WTC11 (cell line): ENCODE results near the gene SLC25A17. TPM values are rescaled to one million over a fixed set of nuclear protein-coding genes. Genes with fewer than 3 reads are reported as not detected.

Experiments
- ATAC-seq: fragments of 200-7000 bp; cut with Tn5 transposase; 2 replicates; pipeline ENCODE4 v1.10.0; 2021; ENCODE audit warnings: mild to moderate bottlenecking, moderate library complexity
- CTCF ChIA-PET: fragments of 300-600 bp; sonication (Branson Sonifier 250); formaldehyde crosslinking; loops from one replicate; lab custom pipeline; 2021; ENCODE audit warnings: antibody characterized with exemption; lab: Charles Lee
- POLR2A ChIA-PET: fragments of 350-600 bp; sonication (Branson Sonifier 250); formaldehyde crosslinking; loops from one replicate; lab custom pipeline; 2021; ENCODE audit warnings: antibody characterized with exemption; lab: Charles Lee
- DNase-seq: peaks from one replicate; pipeline ENCODE4 v3.0.0; 2021; ENCODE audit warnings: low spot score
- H3K27ac Mint-ChIP-seq: 2 replicates; pipeline ENCODE4 v1.8.0; 2021; ENCODE audit warnings: mixed read lengths
- H3K27me3 Mint-ChIP-seq: 2 replicates; pipeline ENCODE4 v1.8.0; 2021; ENCODE audit warnings: low read depth, mild to moderate bottlenecking, moderate library complexity, mixed read lengths
- H3K36me3 Mint-ChIP-seq: 2 replicates; pipeline ENCODE4 v1.8.0; 2021; ENCODE audit warnings: mixed read lengths
- H3K4me1 Mint-ChIP-seq: 2 replicates; pipeline ENCODE4 v1.8.0; 2022; ENCODE audit warnings: mixed read lengths
- H3K4me3 Mint-ChIP-seq: 2 replicates; pipeline ENCODE4 v1.8.0; 2021; ENCODE audit warnings: mild to moderate bottlenecking, moderate library complexity, mixed read lengths
- H3K9me3 Mint-ChIP-seq: 2 replicates; pipeline ENCODE4 v1.8.0; 2021; ENCODE audit warnings: mixed read lengths
- CREB1 ChIP-seq: sonication (generic); formaldehyde crosslinking; IDR thresholded peaks from 2 replicates; pipeline ENCODE4 v1.8.0; 2023; ENCODE audit warnings: mild to moderate bottlenecking, missing genetic modification reagents
- CREM ChIP-seq: sonication (generic); formaldehyde crosslinking; IDR thresholded peaks from 2 replicates; pipeline ENCODE4 v1.8.1; 2022; ENCODE audit warnings: mild to moderate bottlenecking, missing genetic modification reagents, moderate library complexity
- GABPB1 ChIP-seq: sonication (generic); formaldehyde crosslinking; IDR thresholded peaks from 2 replicates; pipeline ENCODE4 v1.8.1; 2023; ENCODE audit warnings: mild to moderate bottlenecking, missing genetic modification reagents
- IRF2 ChIP-seq: sonication (generic); formaldehyde crosslinking; IDR thresholded peaks from 2 replicates; pipeline ENCODE4 v1.8.0; 2022; ENCODE audit warnings: low read depth, missing genetic modification reagents, borderline replicate concordance
- SMAD3 ChIP-seq: sonication (generic); formaldehyde crosslinking; IDR thresholded peaks from 2 replicates; pipeline ENCODE4 v1.8.0; 2022; ENCODE audit warnings: missing genetic modification reagents, mild to moderate bottlenecking, borderline replicate concordance
- SOX15 ChIP-seq: fragments of 250-450 bp; sonication (Bioruptor Pico); IDR thresholded peaks from 2 replicates; pipeline ENCODE4 v1.9.0; 2021; ENCODE audit warnings: mild to moderate bottlenecking
- TEAD4 ChIP-seq: sonication (generic); formaldehyde crosslinking; IDR thresholded peaks from 2 replicates; pipeline ENCODE4 v1.8.0; 2022; ENCODE audit warnings: mild to moderate bottlenecking, missing genetic modification reagents
- TP53 ChIP-seq: sonication (generic); formaldehyde crosslinking; IDR thresholded peaks from 2 replicates; pipeline ENCODE4 v1.8.1; 2023; ENCODE audit warnings: mild to moderate bottlenecking, missing genetic modification reagents
- ZNF121 ChIP-seq: sonication (generic); formaldehyde crosslinking; IDR thresholded peaks from 2 replicates; pipeline ENCODE4 v1.8.0; 2023; ENCODE audit warnings: missing genetic modification reagents
- ZNF671 ChIP-seq: fragments of 250-450 bp; sonication (Bioruptor Pico); IDR thresholded peaks from 2 replicates; pipeline ENCODE4 v1.8.0; 2021; ENCODE audit warnings: mild to moderate bottlenecking
- total RNA-seq: library from RNA; stranded (reverse); gene quantifications from 3 replicates; pipeline ENCODE4 v1.2.3, GENCODE V29; 2021
- TF ChIP-seq, protein P1 (sequence below): sonication (generic); formaldehyde crosslinking; IDR thresholded peaks from 2 replicates; pipeline ENCODE4 v1.8.0; 2023; ENCODE audit warnings: missing genetic modification reagents, mild to moderate bottlenecking, borderline replicate concordance
- TF ChIP-seq, protein P2 (sequence below): fragments of 250-450 bp; sonication (Bioruptor Pico); IDR thresholded peaks from 2 replicates; pipeline ENCODE4 v1.9.0; 2021; ENCODE audit warnings: mild to moderate bottlenecking, borderline replicate concordance

The SLC25A17 gene
- total RNA-seq, 1 experiment from 2014 or later, result 29.6 TPM

DNA sequence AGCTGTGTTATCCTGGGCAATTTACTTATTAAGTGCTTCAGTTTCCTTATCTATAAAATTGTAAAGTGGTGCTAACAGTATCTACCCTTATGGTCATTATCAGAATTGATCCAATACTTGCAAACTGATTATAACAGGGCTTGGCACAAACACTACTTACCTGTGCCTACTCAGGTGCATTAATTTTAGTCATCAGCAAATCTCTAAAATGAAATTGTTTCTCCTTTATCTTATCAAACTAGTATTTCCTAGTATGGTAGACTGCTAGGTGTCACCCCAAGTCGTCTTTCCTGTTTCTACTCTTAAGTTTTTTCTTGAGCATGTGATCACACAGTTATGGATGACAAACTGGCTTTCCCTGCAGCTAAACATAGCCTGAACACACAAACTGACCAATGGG is 4.3 kb upstream of the SLC25A17 start (continued):
- TF ChIP-seq TP53, result no peak
- no peak for TF ChIP-seq CREB1 (CRISPR knock-in tag)
- no peak for TF ChIP-seq SOX15 (CRISPR knock-in tag)
- no peak for TF ChIP-seq GABPB1 (CRISPR knock-in tag)
- no peak for TF ChIP-seq CREM (CRISPR knock-in tag)
- no peak for TF ChIP-seq SMAD3 (CRISPR knock-in tag)
- TF ChIP-seq ZNF671, result no peak
- TF ChIP-seq, protein P1, sequence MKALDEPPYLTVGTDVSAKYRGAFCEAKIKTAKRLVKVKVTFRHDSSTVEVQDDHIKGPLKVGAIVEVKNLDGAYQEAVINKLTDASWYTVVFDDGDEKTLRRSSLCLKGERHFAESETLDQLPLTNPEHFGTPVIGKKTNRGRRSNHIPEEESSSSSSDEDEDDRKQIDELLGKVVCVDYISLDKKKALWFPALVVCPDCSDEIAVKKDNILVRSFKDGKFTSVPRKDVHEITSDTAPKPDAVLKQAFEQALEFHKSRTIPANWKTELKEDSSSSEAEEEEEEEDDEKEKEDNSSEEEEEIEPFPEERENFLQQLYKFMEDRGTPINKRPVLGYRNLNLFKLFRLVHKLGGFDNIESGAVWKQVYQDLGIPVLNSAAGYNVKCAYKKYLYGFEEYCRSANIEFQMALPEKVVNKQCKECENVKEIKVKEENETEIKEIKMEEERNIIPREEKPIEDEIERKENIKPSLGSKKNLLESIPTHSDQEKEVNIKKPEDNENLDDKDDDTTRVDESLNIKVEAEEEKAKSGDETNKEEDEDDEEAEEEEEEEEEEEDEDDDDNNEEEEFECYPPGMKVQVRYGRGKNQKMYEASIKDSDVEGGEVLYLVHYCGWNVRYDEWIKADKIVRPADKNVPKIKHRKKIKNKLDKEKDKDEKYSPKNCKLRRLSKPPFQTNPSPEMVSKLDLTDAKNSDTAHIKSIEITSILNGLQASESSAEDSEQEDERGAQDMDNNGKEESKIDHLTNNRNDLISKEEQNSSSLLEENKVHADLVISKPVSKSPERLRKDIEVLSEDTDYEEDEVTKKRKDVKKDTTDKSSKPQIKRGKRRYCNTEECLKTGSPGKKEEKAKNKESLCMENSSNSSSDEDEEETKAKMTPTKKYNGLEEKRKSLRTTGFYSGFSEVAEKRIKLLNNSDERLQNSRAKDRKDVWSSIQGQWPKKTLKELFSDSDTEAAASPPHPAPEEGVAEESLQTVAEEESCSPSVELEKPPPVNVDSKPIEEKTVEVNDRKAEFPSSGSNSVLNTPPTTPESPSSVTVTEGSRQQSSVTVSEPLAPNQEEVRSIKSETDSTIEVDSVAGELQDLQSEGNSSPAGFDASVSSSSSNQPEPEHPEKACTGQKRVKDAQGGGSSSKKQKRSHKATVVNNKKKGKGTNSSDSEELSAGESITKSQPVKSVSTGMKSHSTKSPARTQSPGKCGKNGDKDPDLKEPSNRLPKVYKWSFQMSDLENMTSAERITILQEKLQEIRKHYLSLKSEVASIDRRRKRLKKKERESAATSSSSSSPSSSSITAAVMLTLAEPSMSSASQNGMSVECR, result no peak

DNA sequence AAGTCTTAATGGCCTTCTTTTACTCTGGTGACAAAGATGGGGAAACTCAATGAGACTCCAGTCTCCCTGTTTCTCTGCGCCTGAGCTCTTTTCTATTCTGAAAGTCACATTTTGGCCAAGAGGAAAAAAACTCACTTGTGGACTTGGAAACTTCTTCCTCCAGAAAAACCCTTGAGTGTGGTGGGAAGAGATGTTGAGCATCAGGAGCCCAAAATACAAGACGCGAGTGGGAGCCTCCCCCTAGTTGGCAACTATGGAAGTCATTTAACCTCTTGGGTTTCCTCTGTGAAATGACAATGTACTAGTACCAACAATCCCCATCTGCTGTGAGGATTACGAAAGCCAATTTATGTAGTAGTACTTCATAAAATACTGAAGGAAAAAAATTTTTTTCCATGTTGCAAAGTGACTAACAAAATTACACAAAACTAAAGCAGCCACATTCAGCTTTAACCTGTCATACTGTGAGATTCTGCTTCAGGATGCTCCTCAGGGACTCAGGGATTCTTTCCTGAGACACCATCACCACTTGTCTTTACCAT is 524 bp upstream of the SLC25A17 start:
- Mint-ChIP-seq H3K4me3 (peak overlapping the region; percentile 92), H3K9me3 (no peaks in the 10 kb centered on the region), H3K36me3 (peaks cover 20% of the 10 kb centered on the region), H3K27ac (peak overlapping the region; percentile 83), H3K27me3 (no peaks in the 10 kb centered on the region), H3K4me1 (peaks cover 24% of the 10 kb centered on the region)
- ChIA-PET POLR2A (interaction anchor here (0.6 to 0.9 kb wide), 2 partner anchors 37 to 932 kb away, joined by 3 to 5 read pairs; partner anchors contain the start of gene XPNPEP3), CTCF (interaction anchor here (0.6 to 1.4 kb wide), 5 partner anchors 125 to 281 kb away, joined by 3 to 7 read pairs (median 3); no protein-coding TSS in a partner anchor)
- ATAC-seq (no peak), DNase-seq (no peak)
- no peak for TF ChIP-seq ZNF121 (CRISPR knock-in tag)
- TF ChIP-seq, protein P2, sequence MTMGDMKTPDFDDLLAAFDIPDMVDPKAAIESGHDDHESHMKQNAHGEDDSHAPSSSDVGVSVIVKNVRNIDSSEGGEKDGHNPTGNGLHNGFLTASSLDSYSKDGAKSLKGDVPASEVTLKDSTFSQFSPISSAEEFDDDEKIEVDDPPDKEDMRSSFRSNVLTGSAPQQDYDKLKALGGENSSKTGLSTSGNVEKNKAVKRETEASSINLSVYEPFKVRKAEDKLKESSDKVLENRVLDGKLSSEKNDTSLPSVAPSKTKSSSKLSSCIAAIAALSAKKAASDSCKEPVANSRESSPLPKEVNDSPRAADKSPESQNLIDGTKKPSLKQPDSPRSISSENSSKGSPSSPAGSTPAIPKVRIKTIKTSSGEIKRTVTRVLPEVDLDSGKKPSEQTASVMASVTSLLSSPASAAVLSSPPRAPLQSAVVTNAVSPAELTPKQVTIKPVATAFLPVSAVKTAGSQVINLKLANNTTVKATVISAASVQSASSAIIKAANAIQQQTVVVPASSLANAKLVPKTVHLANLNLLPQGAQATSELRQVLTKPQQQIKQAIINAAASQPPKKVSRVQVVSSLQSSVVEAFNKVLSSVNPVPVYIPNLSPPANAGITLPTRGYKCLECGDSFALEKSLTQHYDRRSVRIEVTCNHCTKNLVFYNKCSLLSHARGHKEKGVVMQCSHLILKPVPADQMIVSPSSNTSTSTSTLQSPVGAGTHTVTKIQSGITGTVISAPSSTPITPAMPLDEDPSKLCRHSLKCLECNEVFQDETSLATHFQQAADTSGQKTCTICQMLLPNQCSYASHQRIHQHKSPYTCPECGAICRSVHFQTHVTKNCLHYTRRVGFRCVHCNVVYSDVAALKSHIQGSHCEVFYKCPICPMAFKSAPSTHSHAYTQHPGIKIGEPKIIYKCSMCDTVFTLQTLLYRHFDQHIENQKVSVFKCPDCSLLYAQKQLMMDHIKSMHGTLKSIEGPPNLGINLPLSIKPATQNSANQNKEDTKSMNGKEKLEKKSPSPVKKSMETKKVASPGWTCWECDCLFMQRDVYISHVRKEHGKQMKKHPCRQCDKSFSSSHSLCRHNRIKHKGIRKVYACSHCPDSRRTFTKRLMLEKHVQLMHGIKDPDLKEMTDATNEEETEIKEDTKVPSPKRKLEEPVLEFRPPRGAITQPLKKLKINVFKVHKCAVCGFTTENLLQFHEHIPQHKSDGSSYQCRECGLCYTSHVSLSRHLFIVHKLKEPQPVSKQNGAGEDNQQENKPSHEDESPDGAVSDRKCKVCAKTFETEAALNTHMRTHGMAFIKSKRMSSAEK (CRISPR knock-in tag), result 0 out of 2 replicates have a peak, but pooled peaks have one; percentile 3

DNA sequence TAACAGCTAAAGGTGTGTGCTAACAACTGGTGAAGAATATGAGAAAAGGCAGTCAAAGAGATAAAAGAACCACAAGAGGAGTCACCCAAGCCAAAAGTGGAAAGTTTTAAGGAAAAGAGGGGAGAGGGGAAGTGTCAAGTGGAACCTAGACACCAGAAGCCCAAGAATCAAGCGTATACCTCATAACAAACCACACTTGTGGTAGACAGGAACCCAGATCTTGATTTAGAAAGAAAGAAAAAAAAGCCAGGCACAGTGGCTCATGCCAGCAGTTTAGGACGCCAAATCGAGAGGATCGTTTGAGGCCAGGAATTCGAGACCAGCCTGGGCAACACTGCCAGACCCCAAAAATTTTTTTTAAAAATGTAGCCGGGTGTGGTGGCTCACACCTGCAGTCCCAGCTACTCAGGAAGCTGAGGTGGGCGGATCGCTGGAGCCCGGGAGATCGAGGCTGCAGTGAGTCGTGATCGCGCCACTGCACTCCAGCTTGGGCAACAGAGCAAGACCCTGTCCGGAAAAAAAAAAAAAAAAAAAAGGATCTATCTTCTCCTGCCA is 877 bp downstream of the SLC25A17 start:
- CTCF ChIA-PET, result interaction anchor here (0.5 to 1.4 kb wide), 5 partner anchors 58 to 135 kb away, joined by 3 to 9 read pairs (median 3); no protein-coding TSS in a partner anchor
- ATAC-seq, result no peak
- POLR2A ChIA-PET, result interaction anchor here (0.6 to 0.7 kb wide), 3 partner anchors 10 to 687 kb away, joined by 3 to 5 read pairs (median 3); no protein-coding TSS in a partner anchor
- peaks cover 24% of the 10 kb centered on the region for H3K4me1 Mint-ChIP-seq
- H3K4me3 Mint-ChIP-seq, result peak overlapping the region; percentile 92
- no peaks in the 10 kb centered on the region for H3K9me3 Mint-ChIP-seq
- no peak for TF ChIP-seq IRF2 (CRISPR knock-in tag)
- TF ChIP-seq TEAD4 (CRISPR knock-in tag), result no peak
- peak; percentile 78 for TF ChIP-seq ZNF121 (CRISPR knock-in tag)
- peak overlapping the region; percentile 79 for H3K27ac Mint-ChIP-seq
- peaks cover 13% of the 10 kb centered on the region for H3K36me3 Mint-ChIP-seq
- H3K27me3 Mint-ChIP-seq, result no peaks in the 10 kb centered on the region
- no peak for DNase-seq
